ENCODE measurements around the gene DEPDC5. TPM values are rescaled to one million over a fixed set of nuclear protein-coding genes. Genes with fewer than 3 reads are reported as not detected.
"Not testable (repeated sequence)": the region's sequence is repeated elsewhere in the genome, so short reads cannot be mapped to it uniquely, and the experiment has no call there.

Gene DEPDC5
- total RNA-seq, 3 donors from 2014 or later (not counting 1 experiment from before 2014, with no cell fraction given) = 56.7 to 67.9 (median 62.6) TPM

- WGBS (ENCODE audit: insufficient coverage) = 40% methylated on average over 2 of the region's 2 CpGs
- Histone ChIP-seq H3K4me1 (ENCODE audit: control insufficient read depth, insufficient read depth, low read length) (no peaks in the 10 kb centered on the region), H3K27me3 (ENCODE audit: control insufficient read depth, insufficient read depth, low read length) (no peaks in the 10 kb centered on the region), H3K9me3 (ENCODE audit: control insufficient read depth, insufficient read depth, low read length) (no peaks in the 10 kb centered on the region), H3K27ac (ENCODE audit: low read length) (no peak overlapping the region), H3K4me3 (ENCODE audit: low read length) (no peak overlapping the region), H3K36me3 (ENCODE audit: control insufficient read depth, insufficient read depth, low read length) (peaks cover 26% of the 10 kb centered on the region)
- H3K4me3 Mint-ChIP-seq = no peak overlapping the region
- no peak for TF ChIP-seq CTCF (IDR thresholded peaks at IDR 0.05)
- H3K27me3 Mint-ChIP-seq (ENCODE audit: low read depth in 2 of 2) = no peaks in the 10 kb centered on the region
- DNase-seq (no peak), ATAC-seq (no peak)
- peak overlapping the region in 1 of 2 donors; percentile 48 for H3K27ac Mint-ChIP-seq
- intact Hi-C loops (cut with micrococcal nuclease) = no loop called here
- peaks cover 9% of the 10 kb centered on the region for H3K36me3 Mint-ChIP-seq
- H3K9me3 Mint-ChIP-seq = no peaks in the 10 kb centered on the region
- H3K4me1 Mint-ChIP-seq = peaks cover 18 to 32% of the 10 kb centered on the region in 2 donors
Measured at GRCh38 chr22:31739795-31740201, 14.0 kb upstream of the DEPDC5 start.

- ATAC-seq; H3K4me1 ChIP-seq (ENCODE audit: control insufficient read depth, insufficient read depth, low read length); H3K27ac ChIP-seq (ENCODE audit: low read length); H3K4me3 ChIP-seq (ENCODE audit: low read length); intact Hi-C loops (cut with micrococcal nuclease); H3K27me3 Mint-ChIP-seq (ENCODE audit: low read depth in 2 of 2); H3K9me3 Mint-ChIP-seq; DNase-seq; H3K27ac Mint-ChIP-seq; H3K9me3 ChIP-seq (ENCODE audit: control insufficient read depth, insufficient read depth, low read length); H3K36me3 Mint-ChIP-seq; H3K27me3 ChIP-seq (ENCODE audit: control insufficient read depth, insufficient read depth, low read length); H3K4me3 Mint-ChIP-seq: not testable (repeated sequence)
- peaks cover 26% of the 10 kb centered on the region for H3K36me3 ChIP-seq (ENCODE audit: control insufficient read depth, insufficient read depth, low read length)
- H3K4me1 Mint-ChIP-seq = peaks cover 18 to 32% of the 10 kb centered on the region in 2 donors
- WGBS (ENCODE audit: insufficient coverage) = 94% methylated on average over 7 of the region's 7 CpGs
Measured at GRCh38 chr22:31740314-31740713, 13.5 kb upstream of the DEPDC5 start.

- Mint-ChIP-seq H3K9me3 (no peaks in the 10 kb centered on the region), H3K27me3 (ENCODE audit: low read depth in 2 of 2) (no peaks in the 10 kb centered on the region), H3K4me3 (no peak overlapping the region), H3K36me3 (peaks cover 9% of the 10 kb centered on the region), H3K27ac (peak overlapping the region; percentile 10 to 64), H3K4me1 (peaks cover 18 to 32% of the 10 kb centered on the region in 2 donors)
- Histone ChIP-seq H3K9me3 (ENCODE audit: control insufficient read depth, insufficient read depth, low read length) (no peaks in the 10 kb centered on the region), H3K36me3 (ENCODE audit: control insufficient read depth, insufficient read depth, low read length) (peaks cover 20% of the 10 kb centered on the region), H3K27me3 (ENCODE audit: control insufficient read depth, insufficient read depth, low read length) (no peaks in the 10 kb centered on the region), H3K27ac (ENCODE audit: low read length) (no peak overlapping the region), H3K4me3 (ENCODE audit: low read length) (no peak overlapping the region), H3K4me1 (ENCODE audit: control insufficient read depth, insufficient read depth, low read length) (no peaks in the 10 kb centered on the region)
- intact Hi-C loops (cut with micrococcal nuclease) = no loop called here
- DNase-seq (no peak), ATAC-seq (no peak)
- TF ChIP-seq CTCF (IDR thresholded peaks at IDR 0.05) = no peak
- 80% methylated on average over 3 of the region's 3 CpGs for WGBS (ENCODE audit: insufficient coverage)
Measured at GRCh38 chr22:31742115-31742514, 11.7 kb upstream of the DEPDC5 start.

GRCh38 chr22:31742682-31743081 lies 11.1 kb upstream of the DEPDC5 start:
- peaks cover 25% of the 10 kb centered on the region for H3K36me3 ChIP-seq (ENCODE audit: control insufficient read depth, insufficient read depth, low read length)
- H3K27me3 ChIP-seq (ENCODE audit: control insufficient read depth, insufficient read depth, low read length) = no peaks in the 10 kb centered on the region
- intact Hi-C loops (cut with micrococcal nuclease) = no loop called here
- Mint-ChIP-seq H3K9me3 (no peaks in the 10 kb centered on the region), H3K4me1 (peaks cover 21 to 37% of the 10 kb centered on the region in 2 donors), H3K27me3 (ENCODE audit: low read depth in 2 of 2) (no peaks in the 10 kb centered on the region), H3K27ac (peak overlapping the region; percentile 10 to 64), H3K36me3 (peaks cover 9% of the 10 kb centered on the region), H3K4me3 (no peak overlapping the region)
- H3K27ac ChIP-seq (ENCODE audit: low read length) = no peak overlapping the region
- ATAC-seq (no peak), DNase-seq (no peak)
- WGBS (ENCODE audit: insufficient coverage) = 100% methylated on average over 1 of the region's 2 CpGs
- H3K9me3 ChIP-seq (ENCODE audit: control insufficient read depth, insufficient read depth, low read length) = no peaks in the 10 kb centered on the region
- TF ChIP-seq CTCF (IDR thresholded peaks at IDR 0.05) = no peak
- H3K4me1 ChIP-seq (ENCODE audit: control insufficient read depth, insufficient read depth, low read length) = no peaks in the 10 kb centered on the region
- H3K4me3 ChIP-seq (ENCODE audit: low read length) = no peak overlapping the region
